OCI-LY3 (cell line): ENCODE data around the gene DOC2A.

Experiments
- H2AFZ ChIP-seq: fragments of 200-600, 300-600 bp; shearing (Covaris generic); 2 replicates; pipeline ENCODE4 v1.6.0; 2014; ENCODE audit warnings: antibody characterized with exemption, low read depth, low read length
- H3K27ac ChIP-seq: fragments of 200-600, 300-600 bp; sonication (generic); 2 replicates; pipeline ENCODE4 v1.5.1; 2014; ENCODE audit warnings: mild to moderate bottlenecking, low read length, moderate library complexity, mixed read lengths
- H3K27me3 ChIP-seq: fragments of 200-600, 300-600 bp; sonication (generic); 2 replicates; pipeline ENCODE4 v1.6.1; 2014; ENCODE audit warnings: low read depth, low read length, mixed read lengths
- H3K36me3 ChIP-seq: fragments of 200-600, 300-600 bp; sonication (generic); replicated peaks from 2 replicates; pipeline ENCODE3; 2014; ENCODE audit warnings: low read depth, low read length, mixed read lengths
- H3K4me1 ChIP-seq: fragments of 300-600, 200-600 bp; sonication (generic); 2 replicates; pipeline ENCODE4 v1.6.1; 2014; ENCODE audit warnings: low read length, mixed read lengths
- H3K4me2 ChIP-seq: fragments of 200-600, 300-600 bp; sonication (generic); 2 replicates; pipeline ENCODE4 v1.6.1; 2014; ENCODE audit warnings: low read length, mixed read lengths
- H3K4me3 ChIP-seq: fragments of 300-600, 200-600 bp; sonication (generic); 2 replicates; pipeline ENCODE4 v1.5.1; 2014; ENCODE audit warnings: antibody characterized with exemption, mild to moderate bottlenecking, low read length, moderate library complexity
- H3K79me2 ChIP-seq: fragments of 300-600, 200-600 bp; shearing (Covaris generic); 2 replicates; pipeline ENCODE4 v1.6.1; 2014; ENCODE audit warnings: mild to moderate bottlenecking, low read length, mixed read lengths
- H3K9ac ChIP-seq: fragments of 300-600, 200-600 bp; shearing (Covaris generic); 2 replicates; pipeline ENCODE4 v1.6.0; 2014; ENCODE audit warnings: mild to moderate bottlenecking, low read length, moderate library complexity
- H3K9me3 ChIP-seq: fragments of 200-600, 300-600 bp; shearing (Covaris generic); 2 replicates; pipeline ENCODE4 v1.6.1; 2014; ENCODE audit warnings: low read length, mixed read lengths; ENCODE audit not compliant: insufficient read depth
- H4K20me1 ChIP-seq: fragments of 200-600, 300-600 bp; sonication (generic); 2 replicates; pipeline ENCODE4 v1.6.1; 2016; ENCODE audit warnings: low read length, mixed read lengths; ENCODE audit not compliant: insufficient read depth
- EZH2phosphoT487 ChIP-seq: fragments of 200-600 bp; shearing (Covaris generic); IDR thresholded peaks from 2 replicates; pipeline ENCODE4 v1.6.1; 2018; ENCODE audit warnings: antibody characterized with exemption, mixed run types, low read depth
- TF ChIP-seq, protein P1 (sequence below): fragments of 200-600, 300-600 bp; sonication (generic); IDR thresholded peaks from 2 replicates; pipeline ENCODE4 v1.5.1; 2014; ENCODE audit warnings: antibody characterized with exemption, low read length, low read depth

DOC2A gene

DNA sequence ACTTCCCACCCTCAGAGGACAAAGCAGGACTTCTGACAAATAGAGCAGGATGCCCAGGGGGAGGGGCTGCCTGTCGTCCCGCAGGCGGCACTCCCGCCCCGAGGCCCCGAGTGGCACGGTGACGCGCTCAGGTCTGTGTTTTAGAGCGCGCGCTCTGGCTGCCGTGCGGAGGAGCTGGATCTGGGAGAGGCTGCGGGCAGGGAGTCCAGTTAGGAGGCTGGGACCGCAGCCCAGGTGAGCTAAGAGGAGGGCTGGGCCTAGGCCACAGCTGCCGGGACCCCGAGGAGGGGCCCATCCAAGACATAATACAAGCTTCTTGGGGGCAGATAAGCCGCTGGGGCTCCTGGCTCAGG lies 6.4 kb downstream of the DOC2A start:
- Histone ChIP-seq H2AFZ (no peak overlapping the region), H3K79me2 (no peaks in the 10 kb centered on the region), H3K9ac (no peak overlapping the region), H3K27me3 (no peaks in the 10 kb centered on the region), H3K4me3 (no peak overlapping the region), H3K27ac (no peak overlapping the region), H3K4me1 (peaks cover 4% of the 10 kb centered on the region; the same call in 1 of the 2 replicates), H3K36me3 (peaks cover 3% of the 10 kb centered on the region), H4K20me1 (no peaks in the 10 kb centered on the region), H3K9me3 (no peaks in the 10 kb centered on the region), H3K4me2 (no peak overlapping the region)
- TF ChIP-seq, protein P1, sequence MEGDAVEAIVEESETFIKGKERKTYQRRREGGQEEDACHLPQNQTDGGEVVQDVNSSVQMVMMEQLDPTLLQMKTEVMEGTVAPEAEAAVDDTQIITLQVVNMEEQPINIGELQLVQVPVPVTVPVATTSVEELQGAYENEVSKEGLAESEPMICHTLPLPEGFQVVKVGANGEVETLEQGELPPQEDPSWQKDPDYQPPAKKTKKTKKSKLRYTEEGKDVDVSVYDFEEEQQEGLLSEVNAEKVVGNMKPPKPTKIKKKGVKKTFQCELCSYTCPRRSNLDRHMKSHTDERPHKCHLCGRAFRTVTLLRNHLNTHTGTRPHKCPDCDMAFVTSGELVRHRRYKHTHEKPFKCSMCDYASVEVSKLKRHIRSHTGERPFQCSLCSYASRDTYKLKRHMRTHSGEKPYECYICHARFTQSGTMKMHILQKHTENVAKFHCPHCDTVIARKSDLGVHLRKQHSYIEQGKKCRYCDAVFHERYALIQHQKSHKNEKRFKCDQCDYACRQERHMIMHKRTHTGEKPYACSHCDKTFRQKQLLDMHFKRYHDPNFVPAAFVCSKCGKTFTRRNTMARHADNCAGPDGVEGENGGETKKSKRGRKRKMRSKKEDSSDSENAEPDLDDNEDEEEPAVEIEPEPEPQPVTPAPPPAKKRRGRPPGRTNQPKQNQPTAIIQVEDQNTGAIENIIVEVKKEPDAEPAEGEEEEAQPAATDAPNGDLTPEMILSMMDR = no peak
- no peak for TF ChIP-seq EZH2phosphoT487

DNA sequence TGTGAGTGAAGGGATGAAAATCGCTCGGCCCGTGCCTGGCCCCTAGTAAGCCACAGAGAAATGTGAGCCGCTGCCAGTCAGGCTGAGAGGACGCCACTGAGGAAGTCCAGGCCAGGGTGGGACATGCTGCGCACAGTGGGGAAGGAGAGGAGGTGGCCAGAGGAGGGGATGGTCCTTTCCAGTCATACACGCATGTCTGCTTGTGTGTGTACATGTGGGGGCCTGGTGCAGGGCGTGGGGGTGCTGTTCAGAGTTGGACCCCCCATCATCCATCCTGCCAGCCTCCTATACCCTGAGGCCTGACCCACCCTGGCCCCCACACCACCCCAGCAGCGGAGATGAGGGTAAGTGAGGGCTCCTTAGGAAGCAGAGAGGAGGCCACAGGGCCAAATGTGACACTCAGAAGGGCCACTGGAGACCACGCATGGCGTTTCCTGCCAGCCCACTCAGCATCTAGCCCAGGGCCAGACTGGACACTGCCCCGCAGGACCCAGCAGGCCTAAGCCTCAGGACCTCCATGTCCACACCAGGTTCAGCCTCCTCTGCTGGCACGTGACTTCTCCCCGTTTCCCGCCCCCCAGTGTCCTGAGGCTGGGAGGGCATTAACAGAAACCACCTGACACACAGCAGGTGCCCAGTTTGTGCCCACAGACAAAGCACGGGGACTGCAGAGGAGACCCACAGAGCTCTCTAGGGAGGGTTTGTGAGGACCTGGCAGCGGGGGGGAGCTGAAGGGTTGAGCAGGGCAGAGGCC lies 7.0 kb downstream of the DOC2A start:
- Histone ChIP-seq H3K9ac (no peak overlapping the region), H4K20me1 (no peaks in the 10 kb centered on the region), H3K27me3 (no peaks in the 10 kb centered on the region), H3K27ac (no peak overlapping the region), H2AFZ (no peak overlapping the region), H3K4me2 (no peak overlapping the region), H3K4me1 (peaks cover 4% of the 10 kb centered on the region; the same call in 1 of the 2 replicates), H3K4me3 (no peak overlapping the region), H3K79me2 (no peaks in the 10 kb centered on the region), H3K9me3 (no peaks in the 10 kb centered on the region), H3K36me3 (peaks cover 3% of the 10 kb centered on the region)
- TF ChIP-seq EZH2phosphoT487 = no peak
- TF ChIP-seq, protein P1 = no peak

DNA sequence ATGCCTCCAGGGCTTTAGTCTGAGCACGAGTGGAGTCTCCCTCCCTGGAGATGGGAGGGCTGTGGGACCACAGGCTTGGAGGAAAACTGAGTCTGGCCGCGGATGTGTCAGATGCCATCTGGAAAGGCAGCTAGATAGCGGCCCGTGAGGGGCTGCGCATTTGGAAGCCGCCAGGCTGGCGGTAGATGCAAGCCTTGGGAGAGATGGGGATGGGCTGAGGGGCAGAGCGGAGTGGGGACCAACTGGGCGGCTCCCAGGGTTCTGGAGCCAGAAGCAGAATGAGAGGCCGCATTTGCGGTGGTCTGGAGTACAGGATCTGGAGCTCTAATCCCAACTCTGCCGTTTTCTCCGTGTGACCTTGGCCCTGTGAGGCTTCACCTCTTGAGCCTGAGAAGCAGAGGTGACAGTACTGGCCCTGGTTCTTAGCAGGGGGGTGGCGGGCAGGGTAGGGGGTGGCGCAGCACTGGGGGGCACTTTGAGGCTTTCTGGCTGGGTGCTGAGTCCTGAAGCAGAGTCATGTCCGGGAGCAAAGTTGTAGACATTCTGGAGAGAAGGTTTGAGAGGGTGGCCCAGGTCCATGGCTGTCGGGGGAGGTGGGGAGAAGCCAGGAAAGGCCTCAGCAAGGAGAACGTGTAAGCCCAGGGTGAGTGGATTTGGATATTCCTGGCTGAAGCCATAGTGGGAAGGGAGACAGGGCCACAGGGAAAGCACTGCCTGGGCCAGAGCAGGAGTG lies 8.0 kb downstream of the DOC2A start:
- Histone ChIP-seq H3K27ac (no peak overlapping the region), H3K36me3 (peaks cover 6% of the 10 kb centered on the region), H3K4me2 (no peak overlapping the region)

More for the DNA sequence above, 8.0 kb downstream of the DOC2A start:
- no peak overlapping the region for H2AFZ ChIP-seq
- TF ChIP-seq, protein P1 = no peak
- no peak for TF ChIP-seq EZH2phosphoT487
- no peaks in the 10 kb centered on the region for H3K79me2 ChIP-seq
- no peaks in the 10 kb centered on the region for H4K20me1 ChIP-seq
- no peak overlapping the region for H3K9ac ChIP-seq
- H3K4me1 ChIP-seq = peaks cover 4% of the 10 kb centered on the region; the same call in 1 of the 2 replicates
- no peak overlapping the region for H3K4me3 ChIP-seq
- H3K9me3 ChIP-seq = no peaks in the 10 kb centered on the region
- H3K27me3 ChIP-seq = no peaks in the 10 kb centered on the region
